ENCODE data around the gene TAOK2.

DNA sequence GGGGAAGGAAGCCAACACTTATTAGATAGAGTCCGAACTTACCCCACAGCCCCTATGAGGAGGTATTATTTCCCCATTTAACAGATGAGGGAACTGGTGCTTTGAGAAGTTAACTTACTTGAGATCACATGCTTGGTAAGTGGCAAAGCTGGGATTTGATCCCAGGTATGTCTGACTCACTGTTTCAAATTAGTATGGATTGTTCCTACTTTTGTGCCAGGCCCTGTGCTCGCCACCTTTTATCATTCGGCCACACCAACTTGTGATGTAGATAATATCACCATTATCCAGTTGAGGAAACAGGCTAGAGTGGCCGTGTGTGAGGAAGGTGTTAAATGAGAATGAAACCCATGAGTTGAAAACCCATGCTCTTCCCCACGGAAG lies 11.1 kb downstream of the TAOK2 start:
- TF ChIP-seq, protein P1, sequence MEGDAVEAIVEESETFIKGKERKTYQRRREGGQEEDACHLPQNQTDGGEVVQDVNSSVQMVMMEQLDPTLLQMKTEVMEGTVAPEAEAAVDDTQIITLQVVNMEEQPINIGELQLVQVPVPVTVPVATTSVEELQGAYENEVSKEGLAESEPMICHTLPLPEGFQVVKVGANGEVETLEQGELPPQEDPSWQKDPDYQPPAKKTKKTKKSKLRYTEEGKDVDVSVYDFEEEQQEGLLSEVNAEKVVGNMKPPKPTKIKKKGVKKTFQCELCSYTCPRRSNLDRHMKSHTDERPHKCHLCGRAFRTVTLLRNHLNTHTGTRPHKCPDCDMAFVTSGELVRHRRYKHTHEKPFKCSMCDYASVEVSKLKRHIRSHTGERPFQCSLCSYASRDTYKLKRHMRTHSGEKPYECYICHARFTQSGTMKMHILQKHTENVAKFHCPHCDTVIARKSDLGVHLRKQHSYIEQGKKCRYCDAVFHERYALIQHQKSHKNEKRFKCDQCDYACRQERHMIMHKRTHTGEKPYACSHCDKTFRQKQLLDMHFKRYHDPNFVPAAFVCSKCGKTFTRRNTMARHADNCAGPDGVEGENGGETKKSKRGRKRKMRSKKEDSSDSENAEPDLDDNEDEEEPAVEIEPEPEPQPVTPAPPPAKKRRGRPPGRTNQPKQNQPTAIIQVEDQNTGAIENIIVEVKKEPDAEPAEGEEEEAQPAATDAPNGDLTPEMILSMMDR (IDR thresholded peaks at IDR 0.05; ENCODE audit: low read depth, low read length, poor library complexity, severe bottlenecking) = no peak
- no peak for TF ChIP-seq EZH2phosphoT487 (IDR thresholded peaks at IDR 0.05; ENCODE audit: borderline replicate concordance, low read length)

Data from DOHH2 (cell line).